ENCODE measurements around the gene PCYT2. TPM values are rescaled to one million over a fixed set of nuclear protein-coding genes. Genes with fewer than 3 reads are reported as not detected.

The PCYT2 gene
- total and polyA plus RNA-seq, 2 experiments from 2014 or later, result 83.8 to 138 TPM

DNA sequence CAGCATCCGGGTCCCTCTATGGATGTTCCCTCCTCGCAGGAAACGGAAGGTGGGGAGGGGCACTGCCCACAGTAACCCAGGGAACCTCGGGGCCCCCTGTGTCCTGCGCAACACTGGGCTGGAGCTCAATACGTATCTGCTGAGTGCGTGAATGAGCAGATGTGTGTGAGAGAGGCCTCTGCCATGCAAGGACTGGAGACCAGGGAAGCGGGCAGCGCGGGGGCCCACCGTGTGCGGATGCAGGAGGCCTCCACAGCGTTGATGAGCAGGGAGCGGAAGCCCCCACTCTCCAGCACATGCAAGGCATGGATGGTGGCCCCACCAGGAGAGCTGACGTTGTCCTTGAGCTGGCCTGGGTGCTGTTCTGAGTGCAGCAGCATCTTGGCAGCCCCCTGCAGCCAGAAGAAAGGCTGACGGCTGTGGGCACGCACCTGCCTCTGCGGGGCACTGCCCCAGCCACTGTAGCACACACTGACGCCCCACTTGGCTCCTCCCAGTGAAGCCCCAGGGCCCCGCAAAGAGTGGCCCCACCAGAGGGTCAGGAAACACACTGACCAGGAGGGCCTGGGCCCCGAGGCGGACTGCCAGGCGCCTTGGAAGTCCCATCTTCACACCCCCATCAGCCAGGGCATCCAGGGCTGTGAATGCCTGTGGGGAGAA is 23.0 kb upstream of the PCYT2 start:
- no peaks in the 10 kb centered on the region for H3K36me3 ChIP-seq
- H3K27me3 ChIP-seq, result no peaks in the 10 kb centered on the region
- no peaks in the 10 kb centered on the region for H3K9me3 ChIP-seq (ENCODE audit: low read depth)
- no peak for DNase-seq (ENCODE audit: low read depth in 1 of 2, low spot score in 1 of 2)
- TF ChIP-seq CTCF (IDR thresholded peaks at IDR 0.05; ENCODE audit: low read depth, low read length), result no peak
- H3K4me1 ChIP-seq (ENCODE audit: low read depth), result peaks cover 11% of the 10 kb centered on the region
- no peak overlapping the region for H3K27ac ChIP-seq
- H3K4me3 ChIP-seq, result no peak overlapping the region

GRCh38 chr17:81933178-81933699 is 22.0 kb upstream of the PCYT2 start:
- no peaks in the 10 kb centered on the region for H3K27me3 ChIP-seq
- DNase-seq (ENCODE audit: low read depth in 1 of 2, low spot score in 1 of 2), result no peak
- no peak for TF ChIP-seq CTCF (IDR thresholded peaks at IDR 0.05; ENCODE audit: low read depth, low read length)
- H3K9me3 ChIP-seq (ENCODE audit: low read depth), result no peaks in the 10 kb centered on the region
- no peak overlapping the region for H3K4me3 ChIP-seq
- H3K27ac ChIP-seq, result no peak overlapping the region
- peaks cover 10% of the 10 kb centered on the region for H3K4me1 ChIP-seq (ENCODE audit: low read depth)
- no peaks in the 10 kb centered on the region for H3K36me3 ChIP-seq

GRCh38 chr17:81932333-81932983 is 21.3 kb upstream of the PCYT2 start:
- no peaks in the 10 kb centered on the region for H3K27me3 ChIP-seq
- no peak for TF ChIP-seq CTCF (IDR thresholded peaks at IDR 0.05; ENCODE audit: low read depth, low read length)
- H3K27ac ChIP-seq, result no peak overlapping the region
- no peak for DNase-seq (ENCODE audit: low read depth in 1 of 2, low spot score in 1 of 2)
- no peaks in the 10 kb centered on the region for H3K9me3 ChIP-seq (ENCODE audit: low read depth)
- no peaks in the 10 kb centered on the region for H3K36me3 ChIP-seq
- H3K4me3 ChIP-seq, result no peak overlapping the region
- peaks cover 5% of the 10 kb centered on the region for H3K4me1 ChIP-seq (ENCODE audit: low read depth)

DNA sequence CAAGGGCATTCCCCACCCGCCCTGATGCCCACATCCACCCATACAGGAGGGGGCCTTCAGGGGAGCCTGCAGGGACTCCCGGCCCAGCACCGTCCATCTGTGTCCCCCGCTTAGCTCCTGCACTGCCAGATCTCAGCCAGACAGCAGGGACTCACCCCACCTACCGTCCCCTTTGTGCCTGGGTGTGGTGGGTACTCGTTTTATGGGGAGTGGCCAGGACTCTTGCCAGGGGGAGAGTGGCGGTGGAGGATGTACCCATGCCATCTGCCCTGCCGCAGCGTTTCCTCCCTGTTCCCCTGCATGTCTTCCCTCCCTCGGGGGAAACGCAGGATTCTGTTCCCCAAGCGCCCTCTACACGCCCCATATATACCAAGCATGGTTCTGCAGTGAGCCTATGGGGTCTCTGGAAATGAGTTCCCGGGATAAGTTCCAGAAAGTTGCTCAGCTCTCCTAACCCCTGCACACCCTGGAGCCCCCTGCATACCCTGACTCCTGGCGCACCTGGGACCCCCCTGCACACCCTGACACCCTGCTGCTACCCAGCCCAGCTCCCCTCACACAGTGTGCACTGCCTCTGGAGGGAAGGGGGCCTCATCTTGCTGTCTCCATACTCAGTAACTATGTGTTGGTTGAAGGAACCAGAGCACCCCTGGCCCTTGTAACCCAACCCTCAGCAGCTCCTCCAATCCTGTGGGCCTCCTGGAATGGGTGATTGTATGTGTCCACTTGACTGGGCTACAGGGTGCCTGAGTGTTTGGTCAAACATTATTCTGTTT is 20.5 kb upstream of the PCYT2 start:
- no peaks in the 10 kb centered on the region for H3K9me3 ChIP-seq (ENCODE audit: low read depth)
- no peak for TF ChIP-seq CTCF (IDR thresholded peaks at IDR 0.05; ENCODE audit: low read depth, low read length)

DNA sequence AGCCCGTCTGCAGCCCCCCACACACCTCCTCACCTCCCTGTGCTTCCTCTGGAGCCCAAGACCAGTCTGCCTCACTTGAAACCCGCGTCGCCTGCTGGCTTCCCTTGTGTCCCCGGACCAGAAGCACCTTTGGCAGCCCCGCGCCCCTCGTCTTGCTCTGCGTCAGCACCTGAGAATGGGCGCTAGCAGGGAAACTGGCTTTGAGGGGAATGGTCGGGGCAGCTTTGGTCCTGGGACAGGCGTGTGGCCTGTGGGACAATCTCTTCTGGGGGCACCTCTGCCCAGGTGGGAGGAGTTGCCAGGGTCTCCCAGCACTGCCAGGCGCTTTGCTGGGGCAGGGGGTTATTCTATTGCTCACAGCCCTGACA is 20.0 kb upstream of the PCYT2 start:
- no peaks in the 10 kb centered on the region for H3K27me3 ChIP-seq
- H3K4me3 ChIP-seq, result no peak overlapping the region
- no peaks in the 10 kb centered on the region for H3K4me1 ChIP-seq (ENCODE audit: low read depth)
- H3K27ac ChIP-seq, result no peak overlapping the region
- no peak for DNase-seq (ENCODE audit: low read depth in 1 of 2, low spot score in 1 of 2)
- no peaks in the 10 kb centered on the region for H3K9me3 ChIP-seq (ENCODE audit: low read depth)
- H3K36me3 ChIP-seq, result no peaks in the 10 kb centered on the region
- TF ChIP-seq CTCF (IDR thresholded peaks at IDR 0.05; ENCODE audit: low read depth, low read length), result no peak

More for the DNA sequence above, 20.5 kb upstream of the PCYT2 start:
- H3K36me3 ChIP-seq, result no peaks in the 10 kb centered on the region
- H3K27ac ChIP-seq, result no peak overlapping the region
- H3K4me1 ChIP-seq (ENCODE audit: low read depth), result peaks cover 4% of the 10 kb centered on the region
- no peak for DNase-seq (ENCODE audit: low read depth in 1 of 2, low spot score in 1 of 2)
- no peaks in the 10 kb centered on the region for H3K27me3 ChIP-seq
- no peak overlapping the region for H3K4me3 ChIP-seq

Measured in cardiac muscle cell (in vitro differentiated cells and primary cell).